BLaER1 (cell line): ENCODE measurements around the gene PTGDS.

Source experiments
- H3K27ac ChIP-seq: shearing (Covaris generic); formaldehyde crosslinking; 2 replicates; pipeline ENCODE4 v1.8.1; 2022
- H3K27me3 ChIP-seq: shearing (Covaris generic); formaldehyde crosslinking; 2 replicates; pipeline ENCODE4 v1.8.1; 2022
- H3K36me3 ChIP-seq: shearing (Covaris generic); formaldehyde crosslinking; 2 replicates; pipeline ENCODE4 v1.8.1; 2022
- H3K4me1 ChIP-seq: shearing (Covaris generic); formaldehyde crosslinking; 2 replicates; pipeline ENCODE4 v1.8.1; 2022
- H3K4me2 ChIP-seq: shearing (Covaris generic); formaldehyde crosslinking; 2 replicates; pipeline ENCODE4 v1.8.1; 2022
- H3K4me3 ChIP-seq: shearing (Covaris generic); formaldehyde crosslinking; 2 replicates; pipeline ENCODE4 v1.8.1; 2022
- H3K9ac ChIP-seq: shearing (Covaris generic); formaldehyde crosslinking; 2 replicates; pipeline ENCODE4 v1.8.1; 2022
- H3K9me3 ChIP-seq: shearing (Covaris generic); formaldehyde crosslinking; 2 replicates; pipeline ENCODE4 v1.8.1; 2022
- H4K20me1 ChIP-seq: shearing (Covaris generic); formaldehyde crosslinking; 2 replicates; pipeline ENCODE4 v1.8.1; 2022
- Cebpa-rat ChIP-seq: shearing (Covaris generic); IDR thresholded peaks from 2 replicates; pipeline ENCODE4 v1.8.1; 2022

PTGDS gene

DNA sequence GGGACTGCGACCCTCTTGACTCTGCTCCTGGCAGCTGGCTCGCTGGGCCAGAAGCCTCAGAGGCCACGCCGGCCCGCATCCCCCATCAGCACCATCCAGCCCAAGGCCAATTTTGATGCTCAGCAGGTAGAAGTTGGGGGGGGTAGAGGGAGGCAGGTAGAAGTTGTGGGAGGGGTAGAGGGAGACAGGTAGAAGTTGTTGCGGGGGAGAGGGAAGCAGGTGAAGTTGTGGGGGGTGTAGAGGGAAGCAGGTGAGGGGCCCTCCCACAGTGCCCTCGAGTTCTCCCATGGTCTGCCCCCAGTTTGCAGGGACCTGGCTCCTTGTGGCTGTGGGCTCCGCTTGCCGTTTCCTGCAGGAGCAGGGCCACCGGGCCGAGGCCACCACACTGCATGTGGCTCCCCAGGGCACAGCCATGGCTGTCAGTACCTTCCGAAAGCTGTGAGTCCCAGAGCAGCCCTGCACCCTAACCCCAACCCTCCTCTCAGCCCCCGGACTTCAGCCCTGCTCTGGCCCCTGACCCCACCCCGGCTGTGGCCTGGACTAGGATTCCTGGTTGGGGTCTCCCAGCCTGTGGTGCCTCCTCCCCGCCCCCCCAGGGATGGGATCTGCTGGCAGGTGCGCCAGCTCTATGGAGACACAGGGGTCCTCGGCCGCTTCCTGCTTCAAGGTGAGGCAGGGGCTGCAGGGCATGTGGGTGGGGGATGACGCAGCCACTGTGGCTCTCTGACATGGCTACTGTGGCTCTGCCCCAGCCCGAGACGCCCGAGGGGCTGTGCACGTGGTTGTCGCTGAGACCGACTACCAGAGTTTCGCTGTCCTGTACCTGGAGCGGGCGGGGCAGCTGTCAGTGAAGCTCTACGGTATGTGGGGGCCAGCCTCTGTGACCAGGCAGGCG, 31.7 kb upstream of the PTGDS start:
- H3K27ac ChIP-seq: peak overlapping the region; percentile 51; the same call in 1 of the 2 replicates
- H3K4me3 ChIP-seq: no peak overlapping the region
- H4K20me1 ChIP-seq: peaks cover 38% of the 10 kb centered on the region
- no peak for TF ChIP-seq Cebpa-rat
- H3K4me2 ChIP-seq: peak overlapping the region; percentile 66
- H3K4me1 ChIP-seq: peaks cover 51% of the 10 kb centered on the region
- peaks cover 24% of the 10 kb centered on the region for H3K36me3 ChIP-seq
- H3K27me3 ChIP-seq: no peaks in the 10 kb centered on the region
- no peaks in the 10 kb centered on the region for H3K9me3 ChIP-seq
- H3K9ac ChIP-seq: no peak overlapping the region

DNA sequence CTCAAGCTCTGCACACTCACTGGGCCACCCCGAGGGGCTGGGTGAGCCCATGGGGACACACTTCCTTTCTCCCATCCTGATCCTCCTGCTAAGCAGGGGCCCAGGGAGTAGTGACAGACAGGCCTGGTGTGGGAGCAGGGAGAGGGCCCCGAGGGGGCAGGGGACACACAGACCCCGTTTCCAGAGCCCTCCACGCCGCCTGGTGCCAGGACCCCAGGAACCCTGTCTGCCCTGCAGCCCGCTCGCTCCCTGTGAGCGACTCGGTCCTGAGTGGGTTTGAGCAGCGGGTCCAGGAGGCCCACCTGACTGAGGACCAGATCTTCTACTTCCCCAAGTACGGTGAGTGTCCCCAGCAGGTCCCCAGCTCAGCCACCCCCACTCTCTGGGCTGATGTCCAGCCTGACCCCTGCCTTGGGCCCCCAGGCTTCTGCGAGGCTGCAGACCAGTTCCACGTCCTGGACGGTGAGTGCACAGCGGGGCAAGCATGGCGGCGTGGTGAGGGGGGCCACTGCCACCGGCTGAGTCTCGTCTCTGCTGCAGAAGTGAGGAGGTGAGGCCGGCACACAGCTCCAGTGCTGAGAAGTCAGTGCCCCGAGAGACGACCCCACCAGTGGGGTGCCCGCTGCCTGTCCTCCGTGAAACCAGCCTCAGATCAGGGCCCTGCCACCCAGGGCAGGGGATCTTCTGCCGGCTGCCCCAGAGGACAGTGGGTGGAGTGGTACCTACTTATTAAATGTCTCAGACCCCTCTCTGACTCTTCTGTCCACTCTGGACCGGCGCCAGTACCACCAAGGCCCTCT, 30.9 kb upstream of the PTGDS start:
- H3K9ac ChIP-seq: peak overlapping the region; percentile 34; the same call in 1 of the 2 replicates
- H3K27me3 ChIP-seq: no peaks in the 10 kb centered on the region
- no peak overlapping the region for H3K27ac ChIP-seq
- no peak for TF ChIP-seq Cebpa-rat
- H3K4me3 ChIP-seq: no peak overlapping the region
- peaks cover 16% of the 10 kb centered on the region for H3K36me3 ChIP-seq
- peaks cover 29% of the 10 kb centered on the region for H4K20me1 ChIP-seq
- no peak overlapping the region for H3K4me2 ChIP-seq
- H3K9me3 ChIP-seq: no peaks in the 10 kb centered on the region
- H3K4me1 ChIP-seq: peaks cover 55% of the 10 kb centered on the region

DNA sequence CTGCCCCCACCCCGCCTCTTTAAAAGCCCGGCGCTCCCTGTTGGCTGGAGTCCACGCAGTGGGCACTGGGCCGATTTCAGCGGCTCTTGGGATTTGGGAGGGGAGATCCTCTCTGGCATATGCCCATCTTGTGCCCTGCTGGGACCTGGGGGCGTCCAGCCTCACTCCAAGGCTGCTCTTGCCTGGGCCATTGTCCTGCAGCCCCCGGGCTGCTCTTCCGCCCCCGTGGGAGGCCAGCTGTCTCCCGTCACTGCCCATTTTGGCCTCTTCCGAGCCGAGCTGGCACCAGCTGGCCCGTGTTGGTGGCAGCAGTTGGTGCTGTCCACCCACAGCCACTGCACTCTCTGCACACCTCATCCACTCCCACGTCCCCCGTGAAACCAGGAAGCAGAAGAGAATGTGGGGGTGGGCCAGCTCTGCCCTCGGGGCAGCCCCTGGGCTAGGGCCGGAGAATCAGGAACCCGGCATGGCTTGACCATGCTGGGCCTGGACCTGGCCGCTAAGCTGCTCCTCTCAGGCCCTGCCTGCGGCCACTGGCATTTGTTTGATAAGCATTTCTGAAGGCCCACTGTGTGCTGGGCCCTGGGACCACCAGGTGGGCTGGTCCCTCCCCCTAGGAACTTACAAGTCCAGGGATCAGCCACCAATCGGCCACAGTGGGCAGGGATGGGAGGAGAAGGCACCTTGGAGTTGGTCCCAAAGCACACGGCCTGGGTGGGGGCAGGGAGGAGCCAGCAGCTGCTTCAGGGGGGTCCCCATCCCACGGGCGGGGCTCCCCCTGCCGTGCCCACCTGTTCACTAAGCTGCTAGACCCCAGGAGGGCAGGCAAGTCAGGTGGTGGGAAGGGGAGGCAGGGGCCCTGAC, 30.0 kb upstream of the PTGDS start:
- H3K27ac ChIP-seq: peak overlapping the region; percentile 19
- H3K27me3 ChIP-seq: no peaks in the 10 kb centered on the region
- H3K9ac ChIP-seq: peak overlapping the region; percentile 34; the same call in 1 of the 2 replicates
- peaks cover 21% of the 10 kb centered on the region for H4K20me1 ChIP-seq
- no peak overlapping the region for H3K4me2 ChIP-seq
- H3K4me1 ChIP-seq: peaks cover 55% of the 10 kb centered on the region
- H3K36me3 ChIP-seq: peaks cover 7% of the 10 kb centered on the region
- H3K9me3 ChIP-seq: no peaks in the 10 kb centered on the region
- H3K4me3 ChIP-seq: no peak overlapping the region
- no peak for TF ChIP-seq Cebpa-rat

DNA sequence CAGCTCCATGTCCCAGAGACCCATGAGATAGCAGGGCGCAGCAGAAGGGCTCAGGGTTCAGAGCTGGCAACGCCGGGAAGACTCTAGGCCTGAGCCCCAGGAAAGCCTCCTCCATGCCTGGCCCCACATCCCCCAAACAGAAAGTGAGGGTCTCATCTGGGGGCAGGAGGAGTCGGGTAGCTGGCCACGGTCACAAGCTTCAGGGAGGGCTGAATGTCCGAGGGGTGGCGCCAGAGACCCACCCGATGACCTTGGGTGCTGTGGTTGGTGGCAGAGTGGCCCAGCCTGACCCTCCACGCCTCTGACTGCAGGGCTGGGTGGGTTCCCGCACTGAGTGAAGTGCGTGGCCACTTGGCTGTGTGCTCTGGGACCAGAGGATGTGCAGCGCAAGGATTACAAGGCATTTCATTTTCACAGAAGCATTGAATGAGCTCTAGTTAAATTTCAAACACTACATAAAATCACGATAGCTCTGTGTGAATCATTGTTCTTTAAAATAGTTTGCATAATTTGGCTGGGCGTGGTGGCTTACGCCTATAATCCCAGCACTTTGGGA, 29.3 kb upstream of the PTGDS start:
- no peaks in the 10 kb centered on the region for H3K36me3 ChIP-seq
- no peaks in the 10 kb centered on the region for H3K27me3 ChIP-seq
- peaks cover 52% of the 10 kb centered on the region for H3K4me1 ChIP-seq
- no peak for TF ChIP-seq Cebpa-rat
- H3K9ac ChIP-seq: no peak overlapping the region
- no peaks in the 10 kb centered on the region for H3K9me3 ChIP-seq
- H3K4me2 ChIP-seq: no peak overlapping the region
- H3K27ac ChIP-seq: peak overlapping the region; percentile 19; the same call in 1 of the 2 replicates
- H3K4me3 ChIP-seq: no peak overlapping the region
- H4K20me1 ChIP-seq: peaks cover 13% of the 10 kb centered on the region

DNA sequence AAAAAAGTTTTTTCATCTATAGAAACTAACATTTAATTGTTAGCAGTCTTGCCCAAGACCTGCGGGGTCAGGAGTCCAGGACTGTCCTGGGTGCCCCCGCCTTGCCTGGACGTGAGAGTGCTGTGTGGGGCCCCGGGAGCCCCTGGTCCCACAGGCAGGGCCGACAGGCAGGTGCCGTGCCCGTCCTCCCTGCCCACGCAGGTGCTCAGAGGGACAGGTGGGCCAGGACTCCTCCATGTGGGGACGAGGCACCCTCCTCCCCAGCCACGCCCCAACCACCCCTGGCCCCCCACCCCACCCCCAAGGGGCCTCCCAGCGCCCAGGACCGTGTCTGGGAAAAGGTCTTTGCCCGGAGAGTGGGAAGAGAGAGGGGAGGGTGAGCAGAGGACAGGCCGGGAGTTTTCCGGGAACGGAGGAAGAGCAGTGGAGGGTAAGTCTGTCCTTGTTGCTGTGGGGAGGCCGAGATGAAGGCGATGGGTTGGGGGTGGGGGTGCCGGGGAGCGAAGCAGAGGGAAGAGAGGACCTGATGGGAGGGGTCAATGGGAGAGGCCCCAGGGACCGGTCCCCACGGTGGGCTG, 28.0 kb upstream of the PTGDS start:
- peaks cover 45% of the 10 kb centered on the region for H3K4me1 ChIP-seq
- peak overlapping the region; percentile 71 for H3K4me3 ChIP-seq
- peak overlapping the region; percentile 81 for H3K4me2 ChIP-seq
- TF ChIP-seq Cebpa-rat: no peak
- peak overlapping the region; percentile 83 for H3K9ac ChIP-seq
- no peaks in the 10 kb centered on the region for H3K36me3 ChIP-seq
- H4K20me1 ChIP-seq: peaks cover under 1% of the 10 kb centered on the region; the same call in 1 of the 2 replicates
- H3K9me3 ChIP-seq: no peaks in the 10 kb centered on the region
- no peaks in the 10 kb centered on the region for H3K27me3 ChIP-seq
- H3K27ac ChIP-seq: peak overlapping the region; percentile 89

DNA sequence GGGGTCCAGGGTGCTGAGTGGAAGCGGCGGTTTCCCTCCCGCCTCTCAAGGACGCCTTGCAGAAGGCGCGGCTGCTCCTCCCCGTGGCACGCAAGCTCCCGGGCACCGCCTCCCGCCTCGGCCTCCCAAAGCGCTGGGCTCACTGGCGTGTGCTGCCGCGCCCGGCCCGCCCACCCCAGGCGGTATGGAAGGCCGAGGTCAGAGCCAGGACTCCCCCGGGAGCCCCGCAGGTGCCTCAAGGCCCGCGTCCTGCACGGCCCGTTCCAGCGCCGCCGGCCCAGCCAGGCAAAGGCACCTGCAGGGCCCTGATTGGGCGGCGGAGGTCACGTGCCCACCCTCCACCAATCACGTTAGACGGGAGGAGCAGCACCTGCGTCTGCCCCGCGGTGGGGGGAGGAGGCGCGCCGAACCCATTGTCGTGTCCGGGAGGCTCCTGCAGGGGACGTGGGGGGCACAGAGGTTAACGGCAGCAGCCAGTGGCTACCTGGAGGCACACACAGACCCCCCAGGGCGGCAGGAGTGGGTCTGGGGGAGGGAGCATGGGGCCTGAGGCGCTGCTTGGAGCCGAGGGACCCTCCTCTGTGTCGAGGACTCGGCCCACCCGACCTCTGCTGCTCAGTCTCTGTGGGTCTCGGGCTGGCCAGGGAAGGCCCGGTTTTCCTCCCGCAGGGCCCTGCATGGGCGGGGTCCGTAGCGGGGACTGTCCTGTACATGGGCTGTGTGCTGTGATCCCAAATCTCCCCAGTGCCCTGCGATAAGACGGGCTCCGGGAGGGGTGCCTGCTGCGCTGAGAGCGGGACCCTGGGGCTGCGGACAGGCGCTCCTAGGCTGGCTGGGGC, 27.3 kb upstream of the PTGDS start:
- H3K27me3 ChIP-seq: no peaks in the 10 kb centered on the region
- no peaks in the 10 kb centered on the region for H3K9me3 ChIP-seq
- H3K4me2 ChIP-seq: peak overlapping the region; percentile 81
- H3K36me3 ChIP-seq: no peaks in the 10 kb centered on the region
- peaks cover 41% of the 10 kb centered on the region for H3K4me1 ChIP-seq
- TF ChIP-seq Cebpa-rat: no peak
- peak overlapping the region; percentile 83 for H3K9ac ChIP-seq
- peak overlapping the region; percentile 71 for H3K4me3 ChIP-seq
- no peaks in the 10 kb centered on the region for H4K20me1 ChIP-seq
- peak overlapping the region; percentile 89 for H3K27ac ChIP-seq

DNA sequence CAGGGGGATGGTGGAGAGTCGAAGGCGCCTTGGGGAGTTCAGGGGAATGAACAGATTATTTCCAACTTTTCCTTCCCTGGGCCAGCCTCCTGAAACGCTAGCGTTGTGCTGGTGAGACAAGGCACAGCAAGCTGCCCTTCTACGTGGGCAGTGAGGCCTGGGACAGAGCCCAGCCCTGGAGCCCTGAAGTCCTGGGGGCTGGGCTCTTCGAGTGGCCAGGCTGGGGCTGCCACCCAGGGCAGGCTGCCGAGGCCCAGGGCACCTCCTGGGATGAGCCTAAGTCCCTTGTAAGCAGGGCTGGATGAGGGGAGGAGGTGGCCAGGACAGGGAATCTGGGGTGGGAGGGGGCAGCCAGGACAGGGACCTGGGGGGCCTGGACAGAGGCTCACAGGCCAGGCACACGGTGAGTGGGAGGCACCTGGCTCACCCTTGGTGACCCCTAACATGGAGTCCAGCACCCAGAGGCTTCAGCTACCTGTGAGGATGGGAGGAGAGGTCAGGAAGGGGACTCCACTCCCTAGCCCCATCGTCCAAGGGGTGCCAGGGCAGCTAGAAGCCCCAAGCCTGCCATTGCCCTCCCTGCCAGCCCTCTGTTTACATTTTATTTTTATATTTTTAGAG, 26.5 kb upstream of the PTGDS start:
- peaks cover 34% of the 10 kb centered on the region for H3K4me1 ChIP-seq
- no peaks in the 10 kb centered on the region for H4K20me1 ChIP-seq
- H3K27ac ChIP-seq: peak overlapping the region; percentile 89
- no peaks in the 10 kb centered on the region for H3K36me3 ChIP-seq
- no peaks in the 10 kb centered on the region for H3K9me3 ChIP-seq
- peak overlapping the region; percentile 83 for H3K9ac ChIP-seq
- H3K4me2 ChIP-seq: peak overlapping the region; percentile 81
- peak overlapping the region; percentile 71 for H3K4me3 ChIP-seq
- no peak for TF ChIP-seq Cebpa-rat
- H3K27me3 ChIP-seq: no peaks in the 10 kb centered on the region
